Measurements from ENCODE around the gene GPN1. TPM values are rescaled to one million over a fixed set of nuclear protein-coding genes. Genes with fewer than 3 reads are reported as not detected.
"Not testable (repeated sequence)": the region's sequence is repeated elsewhere in the genome, so short reads cannot be mapped to it uniquely, and the experiment has no call there.

The GPN1 gene
- 26.7 and 29.0 TPM in 2 replicates for total RNA-seq
- polyA plus RNA-seq (2012), result 37.6 TPM

- DNase-seq (ENCODE audit: low read depth), result peak; percentile 97
These were observed at the start of gene GPN1, which contains the start of gene CCDC121 for GRCh38 chr2:27628767-27629709. GPN1 (plus strand) TSS chr2:27629050; CDS start chr2:27629059, 9 bp downstream. CCDC121 (minus strand) TSS chr2:27629012; CDS start chr2:27627799, 1,213 bp downstream.

GRCh38 chr2:27581417-27582128 is 47.3 kb upstream of the GPN1 start:
- DNase-seq (ENCODE audit: low read depth), result no peak

GRCh38 chr2:27582129-27582694 is 46.6 kb upstream of the GPN1 start:
- no peak for DNase-seq (ENCODE audit: low read depth)

GRCh38 chr2:27582695-27583389 is 46.0 kb upstream of the GPN1 start, which contains the start of gene ZNF512:
ZNF512 (plus strand) TSS chr2:27583042; CDS start chr2:27583113, 71 bp downstream.
- DNase-seq (ENCODE audit: low read depth), result peak; percentile 93

GRCh38 chr2:27583390-27583915 is 45.4 kb upstream of the GPN1 start:
- peak; percentile 22 for DNase-seq (ENCODE audit: low read depth)

GRCh38 chr2:27584597-27584996 is 44.3 kb upstream of the GPN1 start:
- DNase-seq (ENCODE audit: low read depth), result no peak

GRCh38 chr2:27587025-27587424 is 41.8 kb upstream of the GPN1 start:
- DNase-seq (ENCODE audit: low read depth), result no peak

- DNase-seq (ENCODE audit: low read depth), result no peak
These were observed 40.5 kb upstream of the GPN1 start for GRCh38 chr2:27588308-27588707.

- no peak for DNase-seq (ENCODE audit: low read depth)
These were observed 37.1 kb upstream of the GPN1 start for GRCh38 chr2:27591745-27592144.

- DNase-seq (ENCODE audit: low read depth), result no peak
These were observed 35.6 kb upstream of the GPN1 start for GRCh38 chr2:27593240-27593639.

- DNase-seq (ENCODE audit: low read depth), result not testable (repeated sequence)
These were observed 34.7 kb upstream of the GPN1 start for GRCh38 chr2:27594020-27594703.

GRCh38 chr2:27595412-27595811 is 33.4 kb upstream of the GPN1 start:
- not testable (repeated sequence) for DNase-seq (ENCODE audit: low read depth)

- DNase-seq (ENCODE audit: low read depth), result no peak
These were observed 32.2 kb upstream of the GPN1 start for GRCh38 chr2:27596627-27597026.

- DNase-seq (ENCODE audit: low read depth), result no peak
These were observed 22.2 kb upstream of the GPN1 start for GRCh38 chr2:27606611-27607010.

GRCh38 chr2:27613985-27614384 is 14.9 kb upstream of the GPN1 start:
- DNase-seq (ENCODE audit: low read depth), result no peak

GRCh38 chr2:27615316-27615715 is 13.5 kb upstream of the GPN1 start:
- no peak for DNase-seq (ENCODE audit: low read depth)

GRCh38 chr2:27621524-27621923 is 7.3 kb upstream of the GPN1 start:
- DNase-seq (ENCODE audit: low read depth), result no peak

GRCh38 chr2:27622921-27623384 is 5.9 kb upstream of the GPN1 start:
- peak; percentile 6 for DNase-seq (ENCODE audit: low read depth)

GRCh38 chr2:27624943-27625342 is 3.9 kb upstream of the GPN1 start:
- no peak for DNase-seq (ENCODE audit: low read depth)

- DNase-seq (ENCODE audit: low read depth), result not testable (repeated sequence)
These were observed 2.5 kb upstream of the GPN1 start for GRCh38 chr2:27626323-27626722.
